Body of pancreas (tissue), 4 donors: ENCODE data around the gene IL22.

Source experiments
- POLR2A ChIP-seq, 3 donors: fragments of 450-650 bp; IDR thresholded peaks; one replicate each; pipeline ENCODE4 v1.6.1; 2016; ENCODE audit warnings: antibody characterized with exemption in 3 of 3, mild to moderate bottlenecking in 2 of 3
- TF ChIP-seq, protein P1 (sequence below), 7 experiments: fragments of 450-650 bp in 4 of 7; fragments of 200-600 bp in 3 of 7; sonication (generic) in 3 of 7; IDR thresholded peaks; one replicate each; pipeline ENCODE4 v1.5.1; 2016 to 2019; ENCODE audit warnings: antibody characterized with exemption in 7 of 7

DNA sequence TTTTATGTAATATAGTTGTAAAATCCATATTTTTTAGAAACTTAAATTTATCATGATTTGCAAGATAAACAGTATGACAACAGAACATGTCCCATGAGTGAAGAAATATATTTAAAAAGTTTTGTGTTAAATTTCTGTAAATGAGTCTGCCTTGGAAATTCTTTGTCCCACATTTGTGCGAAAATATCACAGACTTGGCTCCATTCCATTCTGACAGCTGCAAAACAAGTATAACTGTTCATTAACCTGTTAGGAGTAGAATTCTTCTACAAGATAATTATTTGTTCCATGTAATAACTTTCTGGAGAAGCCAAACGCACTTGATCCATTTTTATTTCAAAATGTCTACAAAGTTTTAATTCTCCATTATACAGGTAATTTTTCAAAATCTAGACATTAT is 40.8 kb upstream of the IL22 start:
- TF ChIP-seq, protein P1, sequence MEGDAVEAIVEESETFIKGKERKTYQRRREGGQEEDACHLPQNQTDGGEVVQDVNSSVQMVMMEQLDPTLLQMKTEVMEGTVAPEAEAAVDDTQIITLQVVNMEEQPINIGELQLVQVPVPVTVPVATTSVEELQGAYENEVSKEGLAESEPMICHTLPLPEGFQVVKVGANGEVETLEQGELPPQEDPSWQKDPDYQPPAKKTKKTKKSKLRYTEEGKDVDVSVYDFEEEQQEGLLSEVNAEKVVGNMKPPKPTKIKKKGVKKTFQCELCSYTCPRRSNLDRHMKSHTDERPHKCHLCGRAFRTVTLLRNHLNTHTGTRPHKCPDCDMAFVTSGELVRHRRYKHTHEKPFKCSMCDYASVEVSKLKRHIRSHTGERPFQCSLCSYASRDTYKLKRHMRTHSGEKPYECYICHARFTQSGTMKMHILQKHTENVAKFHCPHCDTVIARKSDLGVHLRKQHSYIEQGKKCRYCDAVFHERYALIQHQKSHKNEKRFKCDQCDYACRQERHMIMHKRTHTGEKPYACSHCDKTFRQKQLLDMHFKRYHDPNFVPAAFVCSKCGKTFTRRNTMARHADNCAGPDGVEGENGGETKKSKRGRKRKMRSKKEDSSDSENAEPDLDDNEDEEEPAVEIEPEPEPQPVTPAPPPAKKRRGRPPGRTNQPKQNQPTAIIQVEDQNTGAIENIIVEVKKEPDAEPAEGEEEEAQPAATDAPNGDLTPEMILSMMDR (IDR thresholded peaks at IDR 0.05), result no peak
- TF ChIP-seq POLR2A (IDR thresholded peaks at IDR 0.05), result no peak
